ENCODE measurements around the gene TBC1D4. TPM values are rescaled to one million over a fixed set of nuclear protein-coding genes. Genes with fewer than 3 reads are reported as not detected.

The TBC1D4 gene
- total and polyA plus RNA-seq, 2 donors (not counting 1 experiment from before 2014, with no cell fraction given), result 10.3 to 15.4 TPM

DNA sequence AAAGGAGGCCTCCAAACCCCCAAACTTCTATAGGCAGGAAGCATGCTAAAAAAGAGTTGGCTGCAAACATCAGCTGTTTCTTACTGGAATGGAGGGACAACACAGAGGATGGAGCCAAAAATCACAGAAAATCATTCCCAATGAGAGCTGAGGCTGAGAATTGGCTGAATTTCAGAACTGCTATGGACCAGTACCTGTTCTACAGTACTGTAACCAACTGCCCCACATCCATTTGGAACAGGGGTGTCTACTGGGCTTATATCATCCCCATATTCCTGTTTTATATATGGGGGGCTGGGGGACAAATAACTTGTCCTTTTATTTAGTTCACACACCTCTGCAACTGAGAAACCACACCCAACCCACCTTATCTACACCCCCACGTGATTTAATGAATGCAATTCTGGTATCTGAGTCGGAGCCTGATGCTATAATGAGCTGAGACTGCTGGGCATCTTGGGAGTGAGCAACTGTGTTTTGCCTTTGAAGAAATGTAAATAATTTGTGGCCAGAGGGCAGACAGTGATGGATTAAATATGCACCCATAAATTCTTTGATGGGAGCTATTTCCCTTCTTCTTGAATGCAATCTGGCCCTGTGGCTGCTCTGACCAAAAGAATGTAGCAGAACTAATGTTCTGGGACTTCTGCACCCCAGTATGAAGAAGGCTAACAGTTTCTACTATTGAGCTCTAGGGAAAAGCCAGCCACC, 82.6 kb downstream of the TBC1D4 start:
- H3K27ac ChIP-seq (ENCODE audit: insufficient read depth, low read length), result no peak overlapping the region
- no peaks in the 10 kb centered on the region for H4K20me1 ChIP-seq (ENCODE audit: control insufficient read depth, extremely low read depth, insufficient read depth, low read length)
- no peak overlapping the region for H3K4me3 ChIP-seq (replicated peaks in 1 of 4; ENCODE audit: control extremely low read depth in 1 of 4, insufficient read depth in 1 of 4, low read depth in 3 of 4, low read length in 4 of 4)
- H2AFZ ChIP-seq (ENCODE audit: low read length), result no peak overlapping the region
- no peaks in the 10 kb centered on the region for H3K9me3 ChIP-seq (ENCODE audit: control insufficient read depth, insufficient read depth, low read depth, low read length)
- no peaks in the 10 kb centered on the region for H3K36me3 ChIP-seq (ENCODE audit: control insufficient read depth, insufficient read depth, low read length)
- H3K27me3 ChIP-seq (ENCODE audit: control insufficient read depth, insufficient read depth, low read length), result no peaks in the 10 kb centered on the region
- no peak for TF ChIP-seq EZH2 (IDR thresholded peaks at IDR 0.05; ENCODE audit: low read length, missing control alignments)
- TF ChIP-seq, protein P1, sequence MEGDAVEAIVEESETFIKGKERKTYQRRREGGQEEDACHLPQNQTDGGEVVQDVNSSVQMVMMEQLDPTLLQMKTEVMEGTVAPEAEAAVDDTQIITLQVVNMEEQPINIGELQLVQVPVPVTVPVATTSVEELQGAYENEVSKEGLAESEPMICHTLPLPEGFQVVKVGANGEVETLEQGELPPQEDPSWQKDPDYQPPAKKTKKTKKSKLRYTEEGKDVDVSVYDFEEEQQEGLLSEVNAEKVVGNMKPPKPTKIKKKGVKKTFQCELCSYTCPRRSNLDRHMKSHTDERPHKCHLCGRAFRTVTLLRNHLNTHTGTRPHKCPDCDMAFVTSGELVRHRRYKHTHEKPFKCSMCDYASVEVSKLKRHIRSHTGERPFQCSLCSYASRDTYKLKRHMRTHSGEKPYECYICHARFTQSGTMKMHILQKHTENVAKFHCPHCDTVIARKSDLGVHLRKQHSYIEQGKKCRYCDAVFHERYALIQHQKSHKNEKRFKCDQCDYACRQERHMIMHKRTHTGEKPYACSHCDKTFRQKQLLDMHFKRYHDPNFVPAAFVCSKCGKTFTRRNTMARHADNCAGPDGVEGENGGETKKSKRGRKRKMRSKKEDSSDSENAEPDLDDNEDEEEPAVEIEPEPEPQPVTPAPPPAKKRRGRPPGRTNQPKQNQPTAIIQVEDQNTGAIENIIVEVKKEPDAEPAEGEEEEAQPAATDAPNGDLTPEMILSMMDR (conservative IDR thresholded peaks at IDR 0.05 in 1 of 2, IDR thresholded peaks at IDR 0.05 in 1 of 2; ENCODE audit: low read depth in 1 of 2, low read length in 2 of 2), result no peak
- no peak overlapping the region for H3K4me2 ChIP-seq (ENCODE audit: extremely low read depth, insufficient read depth, low read length)
- no peaks in the 10 kb centered on the region for H3K79me2 ChIP-seq (ENCODE audit: control insufficient read depth, insufficient read depth, low read length)
- no peak overlapping the region for H3K9ac ChIP-seq (ENCODE audit: insufficient read depth, low read length)
- DNase-seq (ENCODE audit: low read depth in 2 of 2), result peak in 1 of 2 donors; percentile 93
- no peaks in the 10 kb centered on the region for H3K4me1 ChIP-seq (ENCODE audit: control insufficient read depth, extremely low read depth, insufficient read depth, low read length)

GRCh38 chr13:75398072-75398471, 83.9 kb downstream of the TBC1D4 start:
- DNase-seq (ENCODE audit: low read depth in 2 of 2), result no peak
- Histone ChIP-seq H3K4me1 (ENCODE audit: control insufficient read depth, extremely low read depth, insufficient read depth, low read length) (peaks cover 2% of the 10 kb centered on the region), H3K27ac (ENCODE audit: insufficient read depth, low read length) (no peak overlapping the region), H3K27me3 (ENCODE audit: control insufficient read depth, insufficient read depth, low read length) (no peaks in the 10 kb centered on the region), H2AFZ (ENCODE audit: low read length) (no peak overlapping the region), H3K9ac (ENCODE audit: insufficient read depth, low read length) (no peak overlapping the region), H4K20me1 (ENCODE audit: control insufficient read depth, extremely low read depth, insufficient read depth, low read length) (no peaks in the 10 kb centered on the region), H3K4me2 (ENCODE audit: extremely low read depth, insufficient read depth, low read length) (no peak overlapping the region), H3K9me3 (ENCODE audit: control insufficient read depth, insufficient read depth, low read depth, low read length) (no peaks in the 10 kb centered on the region), H3K79me2 (ENCODE audit: control insufficient read depth, insufficient read depth, low read length) (no peaks in the 10 kb centered on the region), H3K36me3 (ENCODE audit: control insufficient read depth, insufficient read depth, low read length) (no peaks in the 10 kb centered on the region), H3K4me3 (replicated peaks in 1 of 4; ENCODE audit: control extremely low read depth in 1 of 4, insufficient read depth in 1 of 4, low read depth in 3 of 4, low read length in 4 of 4) (no peak overlapping the region)
- TF ChIP-seq, protein P1 (conservative IDR thresholded peaks at IDR 0.05 in 1 of 2, IDR thresholded peaks at IDR 0.05 in 1 of 2; ENCODE audit: low read depth in 1 of 2, low read length in 2 of 2), result no peak
- no peak for TF ChIP-seq EZH2 (IDR thresholded peaks at IDR 0.05; ENCODE audit: low read length, missing control alignments)

- Histone ChIP-seq H3K9ac (ENCODE audit: insufficient read depth, low read length) (no peak overlapping the region), H3K27ac (ENCODE audit: insufficient read depth, low read length) (no peak overlapping the region), H3K36me3 (ENCODE audit: control insufficient read depth, insufficient read depth, low read length) (no peaks in the 10 kb centered on the region), H3K27me3 (ENCODE audit: control insufficient read depth, insufficient read depth, low read length) (no peaks in the 10 kb centered on the region), H2AFZ (ENCODE audit: low read length) (no peak overlapping the region), H3K4me2 (ENCODE audit: extremely low read depth, insufficient read depth, low read length) (no peak overlapping the region), H3K9me3 (ENCODE audit: control insufficient read depth, insufficient read depth, low read depth, low read length) (no peaks in the 10 kb centered on the region), H3K4me3 (replicated peaks in 1 of 4; ENCODE audit: control extremely low read depth in 1 of 4, insufficient read depth in 1 of 4, low read depth in 3 of 4, low read length in 4 of 4) (no peak overlapping the region), H3K79me2 (ENCODE audit: control insufficient read depth, insufficient read depth, low read length) (no peaks in the 10 kb centered on the region), H3K4me1 (ENCODE audit: control insufficient read depth, extremely low read depth, insufficient read depth, low read length) (peaks cover 4% of the 10 kb centered on the region), H4K20me1 (ENCODE audit: control insufficient read depth, extremely low read depth, insufficient read depth, low read length) (no peaks in the 10 kb centered on the region)
- DNase-seq (ENCODE audit: low read depth in 2 of 2), result no peak
- TF ChIP-seq, protein P1 (conservative IDR thresholded peaks at IDR 0.05 in 1 of 2, IDR thresholded peaks at IDR 0.05 in 1 of 2; ENCODE audit: low read depth in 1 of 2, low read length in 2 of 2), result no peak
- TF ChIP-seq EZH2 (IDR thresholded peaks at IDR 0.05; ENCODE audit: low read length, missing control alignments), result no peak
These were observed 86.1 kb downstream of the TBC1D4 start for GRCh38 chr13:75395901-75396300.

Measured in fibroblast of lung (primary cell).